Measurements from ENCODE around the gene MATCAP1. TPM values are rescaled to one million over a fixed set of nuclear protein-coding genes. Genes with fewer than 3 reads are reported as not detected.
A peak's percentile ranks its signal among the peaks of the same experiment; 100 is the strongest.

Gene MATCAP1
- total and polyA plus RNA-seq, 2 of the 13 experiments (the other 11 are each of a cell fraction or from before 2014, with no cell fraction given), result 11.2 to 24.5 TPM

DNA sequence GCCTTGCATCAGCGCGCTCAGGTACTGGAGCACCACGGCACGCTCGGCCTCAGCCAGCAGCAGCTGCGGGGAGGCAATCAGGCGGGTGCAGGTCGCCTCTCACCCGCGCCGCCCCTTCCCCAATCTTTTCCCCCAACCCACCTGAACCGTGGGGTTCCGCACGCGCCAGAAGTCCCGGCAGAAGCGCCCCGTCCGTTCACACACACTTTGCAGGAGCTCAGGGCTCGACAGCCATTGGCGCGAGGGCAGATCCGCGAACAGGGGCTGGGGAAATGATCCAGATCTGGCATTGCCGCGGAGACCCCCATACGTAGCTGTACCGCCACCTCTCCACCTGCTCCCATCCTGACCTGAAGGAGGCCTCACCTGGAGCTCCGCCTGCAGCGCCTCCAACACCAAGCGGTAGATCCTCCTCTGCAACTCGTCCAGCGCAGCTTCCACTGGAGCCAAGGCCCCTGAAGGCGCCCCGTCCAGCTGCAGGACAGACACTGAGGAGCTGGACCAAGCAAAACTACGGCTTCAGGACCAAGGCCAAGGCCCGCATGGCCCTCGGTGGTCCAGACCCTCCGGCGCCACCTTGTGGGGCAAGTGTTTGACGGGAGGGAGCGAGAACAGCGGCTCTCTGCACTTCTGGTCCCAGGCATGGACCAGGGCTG, 1.4 kb upstream of the MATCAP1 start (continued):
- TF ChIP-seq, protein P1, sequence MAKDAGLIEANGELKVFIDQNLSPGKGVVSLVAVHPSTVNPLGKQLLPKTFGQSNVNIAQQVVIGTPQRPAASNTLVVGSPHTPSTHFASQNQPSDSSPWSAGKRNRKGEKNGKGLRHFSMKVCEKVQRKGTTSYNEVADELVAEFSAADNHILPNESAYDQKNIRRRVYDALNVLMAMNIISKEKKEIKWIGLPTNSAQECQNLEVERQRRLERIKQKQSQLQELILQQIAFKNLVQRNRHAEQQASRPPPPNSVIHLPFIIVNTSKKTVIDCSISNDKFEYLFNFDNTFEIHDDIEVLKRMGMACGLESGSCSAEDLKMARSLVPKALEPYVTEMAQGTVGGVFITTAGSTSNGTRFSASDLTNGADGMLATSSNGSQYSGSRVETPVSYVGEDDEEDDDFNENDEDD (CRISPR knock-in tag; IDR thresholded peaks at IDR 0.05; ENCODE audit: borderline replicate concordance), result peak; percentile 75; the same call in 1 of the 2 replicates
- TF ChIP-seq NR2F6 (IDR thresholded peaks at IDR 0.05) (no peak), NR2F6 (CRISPR knock-in tag; IDR thresholded peaks at IDR 0.05) (peak; percentile 80), RARG (CRISPR knock-in tag; IDR thresholded peaks at IDR 0.05; ENCODE audit: low read depth) (no peak), BORCS8-MEF2B (CRISPR knock-in tag; IDR thresholded peaks at IDR 0.05) (peak; percentile 98), ASH2L (IDR thresholded peaks at IDR 0.05; ENCODE audit: insufficient read length, low read depth, low read length) (peak; percentile 21), ZNF652 (CRISPR knock-in tag; IDR thresholded peaks at IDR 0.05; ENCODE audit: borderline replicate concordance, low read depth) (peak; percentile 68; the same call in 1 of the 2 replicates), EHMT2 (IDR thresholded peaks at IDR 0.05; ENCODE audit: borderline replicate concordance, low read depth, low read length) (peak; percentile 95), WIZ (CRISPR knock-in tag; IDR thresholded peaks at IDR 0.05) (peak; percentile 95; the same call in 1 of the 2 replicates), TEAD2 (CRISPR knock-in tag; IDR thresholded peaks at IDR 0.05) (0 out of 2 replicates have a peak, but pooled peaks have one; percentile 18), NPAS2 (CRISPR knock-in tag; IDR thresholded peaks at IDR 0.05; ENCODE audit: borderline replicate concordance) (no peak), SNAPC2 (CRISPR knock-in tag; IDR thresholded peaks at IDR 0.05) (0 out of 2 replicates have a peak, but pooled peaks have one; percentile 27), ZNF432 (CRISPR knock-in tag; IDR thresholded peaks at IDR 0.05; ENCODE audit: borderline replicate concordance) (no peak), ZNF546 (CRISPR knock-in tag; conservative IDR thresholded peaks at IDR 0.05) (peak; percentile 54; the same call in 1 of the 2 replicates), PAWR (CRISPR knock-in tag; IDR thresholded peaks at IDR 0.05; ENCODE audit: borderline replicate concordance) (no peak)
- TF ChIP-seq, protein P2, sequence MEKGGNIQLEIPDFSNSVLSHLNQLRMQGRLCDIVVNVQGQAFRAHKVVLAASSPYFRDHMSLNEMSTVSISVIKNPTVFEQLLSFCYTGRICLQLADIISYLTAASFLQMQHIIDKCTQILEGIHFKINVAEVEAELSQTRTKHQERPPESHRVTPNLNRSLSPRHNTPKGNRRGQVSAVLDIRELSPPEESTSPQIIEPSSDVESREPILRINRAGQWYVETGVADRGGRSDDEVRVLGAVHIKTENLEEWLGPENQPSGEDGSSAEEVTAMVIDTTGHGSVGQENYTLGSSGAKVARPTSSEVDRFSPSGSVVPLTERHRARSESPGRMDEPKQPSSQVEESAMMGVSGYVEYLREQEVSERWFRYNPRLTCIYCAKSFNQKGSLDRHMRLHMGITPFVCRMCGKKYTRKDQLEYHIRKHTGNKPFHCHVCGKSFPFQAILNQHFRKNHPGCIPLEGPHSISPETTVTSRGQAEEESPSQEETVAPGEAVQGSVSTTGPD (CRISPR knock-in tag; IDR thresholded peaks at IDR 0.05), result no peak
- TF ChIP-seq, protein P3, sequence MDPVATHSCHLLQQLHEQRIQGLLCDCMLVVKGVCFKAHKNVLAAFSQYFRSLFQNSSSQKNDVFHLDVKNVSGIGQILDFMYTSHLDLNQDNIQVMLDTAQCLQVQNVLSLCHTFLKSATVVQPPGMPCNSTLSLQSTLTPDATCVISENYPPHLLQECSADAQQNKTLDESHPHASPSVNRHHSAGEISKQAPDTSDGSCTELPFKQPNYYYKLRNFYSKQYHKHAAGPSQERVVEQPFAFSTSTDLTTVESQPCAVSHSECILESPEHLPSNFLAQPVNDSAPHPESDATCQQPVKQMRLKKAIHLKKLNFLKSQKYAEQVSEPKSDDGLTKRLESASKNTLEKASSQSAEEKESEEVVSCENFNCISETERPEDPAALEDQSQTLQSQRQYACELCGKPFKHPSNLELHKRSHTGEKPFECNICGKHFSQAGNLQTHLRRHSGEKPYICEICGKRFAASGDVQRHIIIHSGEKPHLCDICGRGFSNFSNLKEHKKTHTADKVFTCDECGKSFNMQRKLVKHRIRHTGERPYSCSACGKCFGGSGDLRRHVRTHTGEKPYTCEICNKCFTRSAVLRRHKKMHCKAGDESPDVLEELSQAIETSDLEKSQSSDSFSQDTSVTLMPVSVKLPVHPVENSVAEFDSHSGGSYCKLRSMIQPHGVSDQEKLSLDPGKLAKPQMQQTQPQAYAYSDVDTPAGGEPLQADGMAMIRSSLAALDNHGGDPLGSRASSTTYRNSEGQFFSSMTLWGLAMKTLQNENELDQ (CRISPR knock-in tag; IDR thresholded peaks at IDR 0.05; ENCODE audit: borderline replicate concordance), result peak; percentile 98
- TF ChIP-seq, protein P4, sequence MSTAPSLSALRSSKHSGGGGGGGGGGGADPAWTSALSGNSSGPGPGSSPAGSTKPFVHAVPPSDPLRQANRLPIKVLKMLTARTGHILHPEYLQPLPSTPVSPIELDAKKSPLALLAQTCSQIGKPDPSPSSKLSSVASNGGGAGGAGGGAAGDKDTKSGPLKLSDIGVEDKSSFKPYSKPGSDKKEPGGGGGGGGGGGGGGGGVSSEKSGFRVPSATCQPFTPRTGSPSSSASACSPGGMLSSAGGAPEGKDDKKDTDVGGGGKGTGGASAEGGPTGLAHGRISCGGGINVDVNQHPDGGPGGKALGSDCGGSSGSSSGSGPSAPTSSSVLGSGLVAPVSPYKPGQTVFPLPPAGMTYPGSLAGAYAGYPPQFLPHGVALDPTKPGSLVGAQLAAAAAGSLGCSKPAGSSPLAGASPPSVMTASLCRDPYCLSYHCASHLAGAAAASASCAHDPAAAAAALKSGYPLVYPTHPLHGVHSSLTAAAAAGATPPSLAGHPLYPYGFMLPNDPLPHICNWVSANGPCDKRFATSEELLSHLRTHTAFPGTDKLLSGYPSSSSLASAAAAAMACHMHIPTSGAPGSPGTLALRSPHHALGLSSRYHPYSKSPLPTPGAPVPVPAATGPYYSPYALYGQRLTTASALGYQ (CRISPR knock-in tag; IDR thresholded peaks at IDR 0.05), result 0 out of 2 replicates have a peak, but pooled peaks have one; percentile 49
- TF ChIP-seq, protein P5, sequence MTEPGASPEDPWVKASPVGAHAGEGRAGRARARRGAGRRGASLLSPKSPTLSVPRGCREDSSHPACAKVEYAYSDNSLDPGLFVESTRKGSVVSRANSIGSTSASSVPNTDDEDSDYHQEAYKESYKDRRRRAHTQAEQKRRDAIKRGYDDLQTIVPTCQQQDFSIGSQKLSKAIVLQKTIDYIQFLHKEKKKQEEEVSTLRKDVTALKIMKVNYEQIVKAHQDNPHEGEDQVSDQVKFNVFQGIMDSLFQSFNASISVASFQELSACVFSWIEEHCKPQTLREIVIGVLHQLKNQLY (CRISPR knock-in tag; IDR thresholded peaks at IDR 0.05), result peak; percentile 74
- TF ChIP-seq, protein P6, sequence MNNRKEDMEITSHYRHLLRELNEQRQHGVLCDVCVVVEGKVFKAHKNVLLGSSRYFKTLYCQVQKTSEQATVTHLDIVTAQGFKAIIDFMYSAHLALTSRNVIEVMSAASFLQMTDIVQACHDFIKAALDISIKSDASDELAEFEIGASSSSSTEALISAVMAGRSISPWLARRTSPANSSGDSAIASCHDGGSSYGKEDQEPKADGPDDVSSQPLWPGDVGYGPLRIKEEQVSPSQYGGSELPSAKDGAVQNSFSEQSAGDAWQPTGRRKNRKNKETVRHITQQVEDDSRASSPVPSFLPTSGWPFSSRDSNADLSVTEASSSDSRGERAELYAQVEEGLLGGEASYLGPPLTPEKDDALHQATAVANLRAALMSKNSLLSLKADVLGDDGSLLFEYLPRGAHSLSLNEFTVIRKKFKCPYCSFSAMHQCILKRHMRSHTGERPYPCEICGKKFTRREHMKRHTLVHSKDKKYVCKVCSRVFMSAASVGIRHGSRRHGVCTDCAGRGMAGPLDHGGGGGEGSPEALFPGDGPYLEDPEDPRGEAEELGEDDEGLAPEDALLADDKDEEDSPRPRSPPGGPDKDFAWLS (CRISPR knock-in tag; IDR thresholded peaks at IDR 0.05; ENCODE audit: borderline replicate concordance), result peak; percentile 7; the same call in 1 of the 2 replicates

Data from HepG2 (cell line).